GM12878 (cell line): ENCODE measurements around the gene C15orf40. TPM values are rescaled to one million over a fixed set of nuclear protein-coding genes. Genes with fewer than 3 reads are reported as not detected.

Experiments used
- ATAC-seq: fragments of 200-7000 bp; cut with Tn5 transposase; 3 replicates; pipeline ENCODE4 v1.9.1; 2020; ENCODE audit warnings: mild to moderate bottlenecking, moderate library complexity
- BruUV-seq: library from RNA; stranded (reverse); fragments of 400-500 nt; replicated peaks from 2 replicates; lab custom pipeline; 2021; lab: Mats Ljungman, UMichigan
- CTCF ChIA-PET: fragments of 300-600 bp; sonication (Branson Sonifier 250); formaldehyde crosslinking; extraction: SDS; loops from one replicate; lab custom pipeline; 2021; ENCODE audit warnings: inconsistent platforms; lab: Yijun Ruan, JAX
- POLR2A ChIA-PET: fragments of 350-600 bp; formaldehyde crosslinking; extraction: SDS; loops from one replicate; lab custom pipeline; 2021; ENCODE audit warnings: inconsistent platforms; lab: Charles Lee
- RAD21 ChIA-PET: fragments of 300-600 bp; sonication (Branson Sonifier 250); formaldehyde crosslinking; loops from one replicate; lab custom pipeline; 2023; ENCODE audit warnings: antibody characterized with exemption; ENCODE audit not compliant: unreplicated experiment; lab: Charles Lee
- SMC1A ChIA-PET: fragments of 300-600 bp; sonication (Branson Sonifier 250); formaldehyde crosslinking; loops from one replicate; lab custom pipeline; 2023; ENCODE audit not compliant: unreplicated experiment, uncharacterized antibody; lab: Charles Lee
- DNase-seq: peaks from one replicate; pipeline ENCODE4 v3.0.0-alpha.2; 2011; ENCODE audit warnings: low read depth, low spot score
- FAIRE-seq: peaks from 3 replicates; lab custom pipeline; 2011; peaks lifted over from hg19 to GRCh38; lab: Jason Lieb, UNC
- H2AFZ ChIP-seq: 2 replicates; pipeline ENCODE4 v1.6.0; 2011; ENCODE audit warnings: low read depth, low read length, control low read depth; ENCODE audit not compliant: control insufficient read depth
- H3K27ac ChIP-seq: 2 replicates; pipeline ENCODE4 v1.5.1; 2011; ENCODE audit warnings: control low read depth; ENCODE audit not compliant: control insufficient read depth, insufficient read depth
- H3K27me3 ChIP-seq, 2 experiments: replicated peaks in 1 of 2; 2 replicates each; pipeline versions ENCODE4 v1.6.0 to v1.6.1; 2011; ENCODE audit warnings: low read length in 1 of 2; ENCODE audit not compliant: control insufficient read depth in 2 of 2, insufficient read depth in 2 of 2
- H3K36me3 ChIP-seq, 2 experiments: 2 replicates each; pipeline ENCODE4 v1.5.1; 2011; ENCODE audit warnings: low read length in 1 of 2; ENCODE audit not compliant: control insufficient read depth in 2 of 2, insufficient read depth in 2 of 2
- H3K4me1 ChIP-seq: 2 replicates; pipeline ENCODE4 v1.6.1; 2011; ENCODE audit warnings: mild to moderate bottlenecking, low read length, moderate library complexity, mixed read lengths; ENCODE audit not compliant: control insufficient read depth, insufficient read depth
- H3K4me2 ChIP-seq: 2 replicates; pipeline ENCODE4 v1.6.0; 2011; ENCODE audit warnings: control low read depth; ENCODE audit not compliant: control insufficient read depth, insufficient read depth
- H3K4me3 ChIP-seq: fragments of 200-600 bp; sonication (generic); 2 replicates; pipeline ENCODE4 v1.5.1; 2016
- H3K79me2 ChIP-seq: 2 replicates; pipeline ENCODE4 v1.6.0; 2011; ENCODE audit warnings: low read length; ENCODE audit not compliant: control insufficient read depth, insufficient read depth
- H3K9ac ChIP-seq: 2 replicates; pipeline ENCODE4 v1.8.0; 2011; ENCODE audit warnings: low read length, control low read depth, mixed read lengths; ENCODE audit not compliant: control insufficient read depth, insufficient read depth
- H3K9me3 ChIP-seq: replicated peaks from 3 replicates; pipeline ENCODE4 v1.5.1; 2011; ENCODE audit warnings: mild to moderate bottlenecking, low read length; ENCODE audit not compliant: control insufficient read depth, insufficient read depth
- H4K20me1 ChIP-seq: 2 replicates; pipeline ENCODE4 v1.6.0; 2011; ENCODE audit not compliant: control insufficient read depth, insufficient read depth
- IRF4 ChIP-seq: IDR thresholded peaks from 2 replicates; pipeline ENCODE4 v1.6.1; 2011; ENCODE audit warnings: low read depth, low read length
- JUNB ChIP-seq: IDR thresholded peaks from 2 replicates; pipeline ENCODE4 v1.6.1; 2016; ENCODE audit warnings: antibody characterized with exemption, mild to moderate bottlenecking
- MXI1 ChIP-seq: fragments of 150-350 bp; IDR thresholded peaks from 2 replicates; pipeline ENCODE4 v1.6.1; 2011; ENCODE audit warnings: low read depth, mild to moderate bottlenecking, inconsistent platforms, low read length, improper control_type of control experiment
- POLR2A ChIP-seq: IDR thresholded peaks from 2 replicates; pipeline ENCODE4 v1.6.1; 2011; ENCODE audit warnings: low read depth, mild to moderate bottlenecking, low read length
- RBBP5 ChIP-seq: fragments of 200-600 bp; sonication (generic); conservative IDR thresholded peaks from 2 replicates; pipeline ENCODE4 v1.6.1; 2016
- RUNX3 ChIP-seq: IDR thresholded peaks from 2 replicates; pipeline ENCODE4 v1.6.1; 2012; ENCODE audit warnings: low read length, inconsistent platforms
- TCF3 ChIP-seq: IDR thresholded peaks from 2 replicates; pipeline ENCODE4 v1.6.1; 2012; ENCODE audit warnings: low read depth, mild to moderate bottlenecking, low read length, borderline replicate concordance; ENCODE audit not compliant: insufficient read depth
- ZNF274 ChIP-seq: IDR thresholded peaks from one replicate; pipeline ENCODE4 v1.8.0; 2011; ENCODE audit not compliant: insufficient read length, insufficient read depth
- WGBS: methylation state at CpG from one replicate; pipeline ENCODE4 v1.1.6; 2016; ENCODE audit warnings: low lambda C conversion rate; ENCODE audit not compliant: insufficient replicate concordance, insufficient coverage; ENCODE audit errors: missing lambda C conversion rate; 5-methylcytosine and 5-hydroxymethylcytosine counted together
- in situ Hi-C: fragments of 300-500 bp; cut with MboI; formaldehyde crosslinking; loops from 9 replicates; pipeline ENCODE4 v1.14.3; 2018; ENCODE audit warnings: mixed read lengths
- intact Hi-C: fragments of 100-400 bp; cut with micrococcal nuclease; formaldehyde crosslinking; loops from one replicate; pipeline ENCODE4 v1.14.2; 2022; ENCODE audit not compliant: unreplicated experiment
- polyA plus RNA-seq, 11 experiments: library from polyadenylated mRNA; depleted of rRNA in 4 of 11; unstranded in 6 of 11; stranded (reverse) in 5 of 11; fragments of >200 nt; fragmentation: Nextera tagmentation in 4 of 11; fragmentation: Illumina TruSeq in 1 of 11; extraction: Ambion mirVana in 4 of 11; extraction: Trizol in 1 of 11; gene quantifications; 1 replicate in 1 of 11; 2 replicates in 10 of 11; pipeline versions ENCODE4 v1.2.1 to v1.2.3, GENCODE V29; 2011 to 2016; ENCODE audit warnings: inconsistent platforms in 2 of 11, missing spikeins in 2 of 11, low read depth in 1 of 11
- total RNA-seq, 4 experiments: library from RNA; depleted of rRNA in 3 of 4; stranded (reverse); fragments of >200 nt in 3 of 4; fragmentation: Illumina TruSeq in 1 of 4; extraction: Trizol in 1 of 4; gene quantifications; 2 replicates each; pipeline versions ENCODE4 v1.2.1 to v1.2.3, GENCODE V29; 2013 to 2021
- TF ChIP-seq, protein P1 (sequence below): fragments of 150-350 bp; IDR thresholded peaks from 2 replicates; pipeline ENCODE4 v1.6.1; 2014; ENCODE audit warnings: mild to moderate bottlenecking, low read depth, low read length
- TF ChIP-seq, protein P2 (sequence below): fragments of 450-650 bp; IDR thresholded peaks from 2 replicates; pipeline ENCODE4 v1.6.1; 2016; ENCODE audit warnings: mild to moderate bottlenecking, moderate library complexity, borderline replicate concordance
- TF ChIP-seq, protein P3 (sequence below): IDR thresholded peaks from 2 replicates; pipeline ENCODE4 v1.6.1; 2012; ENCODE audit warnings: low read depth, low read length, improper control_type of control experiment
- TF ChIP-seq, protein P4 (sequence below): fragments of 450-650 bp; IDR thresholded peaks from 2 replicates; pipeline ENCODE4 v1.6.1; 2017; ENCODE audit warnings: low read depth, mild to moderate bottlenecking, moderate library complexity
- TF ChIP-seq, protein P5 (sequence below): fragments of 150-350 bp; IDR thresholded peaks from 2 replicates; pipeline ENCODE4 v1.6.1; 2016; ENCODE audit warnings: low read depth, low read length

Gene C15orf40
- total and polyA plus RNA-seq, 10 of the 15 experiments (the other 5 are each of a cell fraction or from before 2014, with no cell fraction given), result 21.3 to 70.0 (median 31.8) TPM

DNA sequence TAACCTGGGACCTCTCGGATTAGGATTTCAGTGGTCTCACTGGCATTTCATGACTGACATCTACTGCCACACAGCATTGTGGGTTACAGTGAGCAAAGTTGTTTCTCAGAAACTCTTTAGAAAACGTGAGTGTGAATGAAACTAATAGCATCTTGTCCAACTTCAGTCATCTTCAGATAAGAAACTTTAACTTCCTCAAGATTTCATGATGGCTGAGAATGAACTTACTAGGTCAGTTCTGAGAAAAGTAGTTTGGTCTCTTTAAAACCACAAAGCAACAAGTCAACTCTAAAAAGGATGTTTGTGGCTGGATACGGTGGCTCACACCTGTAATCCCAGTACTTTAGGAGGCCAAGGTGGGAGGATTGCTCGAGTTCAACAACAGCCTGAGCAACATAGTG is 44.8 kb downstream of the C15orf40 start:
- Histone ChIP-seq H3K4me1 (peaks cover 13% of the 10 kb centered on the region), H3K27me3 (peaks cover 0 to 2% of the 10 kb centered on the region in 2 experiments; a peak in 2 of 4 replicates), H3K79me2 (no peaks in the 10 kb centered on the region), H3K4me3 (no peak overlapping the region), H3K9me3 (no peaks in the 10 kb centered on the region), H4K20me1 (no peaks in the 10 kb centered on the region; the same call in 1 of the 2 replicates), H3K27ac (no peak overlapping the region), H3K4me2 (no peak overlapping the region), H3K36me3 (no peaks in the 10 kb centered on the region), H2AFZ (no peak overlapping the region), H3K9ac (no peak overlapping the region)
- FAIRE-seq (peak; percentile 65), DNase-seq (peak; percentile 51), ATAC-seq (peak; percentile 81)
- ChIA-PET SMC1A (no interaction called here), RAD21 (no interaction called here), CTCF (no interaction called here), POLR2A (no interaction called here)
- WGBS, result 24% methylated on average over 4 of the region's 4 CpGs
- intact Hi-C loops (no loop called here), in situ Hi-C loops (no loop called here)
- BruUV-seq, result no TSS peak
- TF ChIP-seq TCF3 (no peak), JUNB (peak; percentile 34; the same call in 1 of the 2 replicates), RUNX3 (peak; percentile 92), RBBP5 (no peak), ZNF274 (no peak), MXI1 (no peak), IRF4 (0 out of 2 replicates have a peak, but pooled peaks have one; percentile 38), POLR2A (no peak)
- TF ChIP-seq, protein P1, sequence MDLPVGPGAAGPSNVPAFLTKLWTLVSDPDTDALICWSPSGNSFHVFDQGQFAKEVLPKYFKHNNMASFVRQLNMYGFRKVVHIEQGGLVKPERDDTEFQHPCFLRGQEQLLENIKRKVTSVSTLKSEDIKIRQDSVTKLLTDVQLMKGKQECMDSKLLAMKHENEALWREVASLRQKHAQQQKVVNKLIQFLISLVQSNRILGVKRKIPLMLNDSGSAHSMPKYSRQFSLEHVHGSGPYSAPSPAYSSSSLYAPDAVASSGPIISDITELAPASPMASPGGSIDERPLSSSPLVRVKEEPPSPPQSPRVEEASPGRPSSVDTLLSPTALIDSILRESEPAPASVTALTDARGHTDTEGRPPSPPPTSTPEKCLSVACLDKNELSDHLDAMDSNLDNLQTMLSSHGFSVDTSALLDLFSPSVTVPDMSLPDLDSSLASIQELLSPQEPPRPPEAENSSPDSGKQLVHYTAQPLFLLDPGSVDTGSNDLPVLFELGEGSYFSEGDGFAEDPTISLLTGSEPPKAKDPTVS, result no peak
- TF ChIP-seq, protein P2, sequence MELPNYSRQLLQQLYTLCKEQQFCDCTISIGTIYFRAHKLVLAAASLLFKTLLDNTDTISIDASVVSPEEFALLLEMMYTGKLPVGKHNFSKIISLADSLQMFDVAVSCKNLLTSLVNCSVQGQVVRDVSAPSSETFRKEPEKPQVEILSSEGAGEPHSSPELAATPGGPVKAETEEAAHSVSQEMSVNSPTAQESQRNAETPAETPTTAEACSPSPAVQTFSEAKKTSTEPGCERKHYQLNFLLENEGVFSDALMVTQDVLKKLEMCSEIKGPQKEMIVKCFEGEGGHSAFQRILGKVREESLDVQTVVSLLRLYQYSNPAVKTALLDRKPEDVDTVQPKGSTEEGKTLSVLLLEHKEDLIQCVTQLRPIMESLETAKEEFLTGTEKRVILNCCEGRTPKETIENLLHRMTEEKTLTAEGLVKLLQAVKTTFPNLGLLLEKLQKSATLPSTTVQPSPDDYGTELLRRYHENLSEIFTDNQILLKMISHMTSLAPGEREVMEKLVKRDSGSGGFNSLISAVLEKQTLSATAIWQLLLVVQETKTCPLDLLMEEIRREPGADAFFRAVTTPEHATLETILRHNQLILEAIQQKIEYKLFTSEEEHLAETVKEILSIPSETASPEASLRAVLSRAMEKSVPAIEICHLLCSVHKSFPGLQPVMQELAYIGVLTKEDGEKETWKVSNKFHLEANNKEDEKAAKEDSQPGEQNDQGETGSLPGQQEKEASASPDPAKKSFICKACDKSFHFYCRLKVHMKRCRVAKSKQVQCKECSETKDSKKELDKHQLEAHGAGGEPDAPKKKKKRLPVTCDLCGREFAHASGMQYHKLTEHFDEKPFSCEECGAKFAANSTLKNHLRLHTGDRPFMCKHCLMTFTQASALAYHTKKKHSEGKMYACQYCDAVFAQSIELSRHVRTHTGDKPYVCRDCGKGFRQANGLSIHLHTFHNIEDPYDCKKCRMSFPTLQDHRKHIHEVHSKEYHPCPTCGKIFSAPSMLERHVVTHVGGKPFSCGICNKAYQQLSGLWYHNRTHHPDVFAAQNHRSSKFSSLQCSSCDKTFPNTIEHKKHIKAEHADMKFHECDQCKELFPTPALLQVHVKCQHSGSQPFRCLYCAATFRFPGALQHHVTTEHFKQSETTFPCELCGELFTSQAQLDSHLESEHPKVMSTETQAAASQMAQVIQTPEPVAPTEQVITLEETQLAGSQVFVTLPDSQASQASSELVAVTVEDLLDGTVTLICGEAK, result no peak
- TF ChIP-seq, protein P3, sequence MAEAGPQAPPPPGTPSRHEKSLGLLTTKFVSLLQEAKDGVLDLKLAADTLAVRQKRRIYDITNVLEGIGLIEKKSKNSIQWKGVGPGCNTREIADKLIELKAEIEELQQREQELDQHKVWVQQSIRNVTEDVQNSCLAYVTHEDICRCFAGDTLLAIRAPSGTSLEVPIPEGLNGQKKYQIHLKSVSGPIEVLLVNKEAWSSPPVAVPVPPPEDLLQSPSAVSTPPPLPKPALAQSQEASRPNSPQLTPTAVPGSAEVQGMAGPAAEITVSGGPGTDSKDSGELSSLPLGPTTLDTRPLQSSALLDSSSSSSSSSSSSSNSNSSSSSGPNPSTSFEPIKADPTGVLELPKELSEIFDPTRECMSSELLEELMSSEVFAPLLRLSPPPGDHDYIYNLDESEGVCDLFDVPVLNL, result no peak
- TF ChIP-seq, protein P4, sequence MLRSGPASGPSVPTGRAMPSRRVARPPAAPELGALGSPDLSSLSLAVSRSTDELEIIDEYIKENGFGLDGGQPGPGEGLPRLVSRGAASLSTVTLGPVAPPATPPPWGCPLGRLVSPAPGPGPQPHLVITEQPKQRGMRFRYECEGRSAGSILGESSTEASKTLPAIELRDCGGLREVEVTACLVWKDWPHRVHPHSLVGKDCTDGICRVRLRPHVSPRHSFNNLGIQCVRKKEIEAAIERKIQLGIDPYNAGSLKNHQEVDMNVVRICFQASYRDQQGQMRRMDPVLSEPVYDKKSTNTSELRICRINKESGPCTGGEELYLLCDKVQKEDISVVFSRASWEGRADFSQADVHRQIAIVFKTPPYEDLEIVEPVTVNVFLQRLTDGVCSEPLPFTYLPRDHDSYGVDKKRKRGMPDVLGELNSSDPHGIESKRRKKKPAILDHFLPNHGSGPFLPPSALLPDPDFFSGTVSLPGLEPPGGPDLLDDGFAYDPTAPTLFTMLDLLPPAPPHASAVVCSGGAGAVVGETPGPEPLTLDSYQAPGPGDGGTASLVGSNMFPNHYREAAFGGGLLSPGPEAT, result no peak
- TF ChIP-seq, protein P5, sequence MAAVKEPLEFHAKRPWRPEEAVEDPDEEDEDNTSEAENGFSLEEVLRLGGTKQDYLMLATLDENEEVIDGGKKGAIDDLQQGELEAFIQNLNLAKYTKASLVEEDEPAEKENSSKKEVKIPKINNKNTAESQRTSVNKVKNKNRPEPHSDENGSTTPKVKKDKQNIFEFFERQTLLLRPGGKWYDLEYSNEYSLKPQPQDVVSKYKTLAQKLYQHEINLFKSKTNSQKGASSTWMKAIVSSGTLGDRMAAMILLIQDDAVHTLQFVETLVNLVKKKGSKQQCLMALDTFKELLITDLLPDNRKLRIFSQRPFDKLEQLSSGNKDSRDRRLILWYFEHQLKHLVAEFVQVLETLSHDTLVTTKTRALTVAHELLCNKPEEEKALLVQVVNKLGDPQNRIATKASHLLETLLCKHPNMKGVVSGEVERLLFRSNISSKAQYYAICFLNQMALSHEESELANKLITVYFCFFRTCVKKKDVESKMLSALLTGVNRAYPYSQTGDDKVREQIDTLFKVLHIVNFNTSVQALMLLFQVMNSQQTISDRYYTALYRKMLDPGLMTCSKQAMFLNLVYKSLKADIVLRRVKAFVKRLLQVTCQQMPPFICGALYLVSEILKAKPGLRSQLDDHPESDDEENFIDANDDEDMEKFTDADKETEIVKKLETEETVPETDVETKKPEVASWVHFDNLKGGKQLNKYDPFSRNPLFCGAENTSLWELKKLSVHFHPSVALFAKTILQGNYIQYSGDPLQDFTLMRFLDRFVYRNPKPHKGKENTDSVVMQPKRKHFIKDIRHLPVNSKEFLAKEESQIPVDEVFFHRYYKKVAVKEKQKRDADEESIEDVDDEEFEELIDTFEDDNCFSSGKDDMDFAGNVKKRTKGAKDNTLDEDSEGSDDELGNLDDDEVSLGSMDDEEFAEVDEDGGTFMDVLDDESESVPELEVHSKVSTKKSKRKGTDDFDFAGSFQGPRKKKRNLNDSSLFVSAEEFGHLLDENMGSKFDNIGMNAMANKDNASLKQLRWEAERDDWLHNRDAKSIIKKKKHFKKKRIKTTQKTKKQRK, result no peak
